ENCODE measurements around the gene FGFRL1. TPM values are rescaled to one million over a fixed set of nuclear protein-coding genes. Genes with fewer than 3 reads are reported as not detected.
"Not testable (repeated sequence)": the region's sequence is repeated elsewhere in the genome, so short reads cannot be mapped to it uniquely, and the experiment has no call there.

The FGFRL1 gene
- total and polyA plus RNA-seq, 2 of the 13 experiments (the other 11 are each of a cell fraction or from before 2014, with no cell fraction given) = 19.1 to 30.6 TPM

DNA sequence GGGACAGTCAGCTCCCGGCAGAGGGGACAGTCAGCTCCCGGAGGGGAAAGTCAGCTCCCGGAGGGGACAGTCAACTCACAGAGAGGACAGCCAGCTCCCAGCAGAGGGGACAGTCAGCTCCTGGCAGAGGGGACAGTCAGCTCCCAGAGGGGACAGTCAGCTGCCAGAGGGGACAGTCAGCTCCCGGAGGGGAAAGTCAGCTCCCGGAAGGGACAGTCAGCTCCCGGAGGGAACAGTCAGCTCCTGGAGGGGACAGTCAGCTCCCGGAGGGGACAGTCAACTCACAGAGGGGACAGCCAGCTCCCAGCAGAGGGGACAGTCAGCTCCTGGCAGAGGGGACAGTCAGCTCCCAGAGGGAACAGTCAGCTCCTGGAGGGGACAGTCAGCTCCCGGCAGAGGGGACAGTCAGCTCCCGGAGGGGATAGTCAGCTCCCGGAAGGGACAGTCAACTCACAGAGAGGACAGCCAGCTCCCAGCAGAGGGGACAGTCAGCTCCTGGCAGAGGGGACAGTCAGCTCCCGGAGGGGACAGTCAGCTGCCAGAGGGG, 43.3 kb downstream of the FGFRL1 start:
- ATAC-seq; CTCF ChIA-PET (ENCODE audit: low intra/inter-chr PET ratio, low total read pairs); BruUV-seq (replicated peaks): not testable (repeated sequence)

DNA sequence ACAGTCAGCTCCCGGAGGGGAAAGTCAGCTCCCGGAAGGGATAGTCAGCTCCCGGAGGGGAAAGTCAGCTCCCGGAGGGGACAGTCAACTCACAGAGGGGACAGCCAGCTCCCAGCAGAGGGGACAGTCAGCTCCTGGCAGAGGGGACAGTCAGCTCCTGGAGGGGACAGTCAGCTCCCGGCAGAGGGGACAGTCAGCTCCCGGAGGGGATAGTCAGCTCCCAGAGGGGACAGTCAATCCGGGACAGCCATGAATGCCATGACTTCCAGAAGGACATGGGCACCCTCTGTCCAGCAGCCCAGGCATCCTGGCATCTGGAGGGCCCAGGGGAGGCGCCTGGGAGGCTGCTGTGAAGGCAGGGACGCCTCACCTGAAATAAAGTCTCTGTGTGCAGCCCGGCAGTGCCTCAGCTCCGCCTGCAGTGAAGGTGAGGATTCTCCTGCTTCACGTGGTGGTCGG, 43.8 kb downstream of the FGFRL1 start:
- H3K36me3 ChIP-seq (replicated peaks in 1 of 2; ENCODE audit: control insufficient read depth in 1 of 2, insufficient read depth in 2 of 2, low read length in 2 of 2); BruUV-seq (replicated peaks): not testable (repeated sequence)

More for the DNA sequence above, 43.3 kb downstream of the FGFRL1 start:
- H3K9me3 ChIP-seq (ENCODE audit: low read length); H3K4me2 ChIP-seq (ENCODE audit: low read depth, low read length); DNase-seq (ENCODE audit: low spot score); intact Hi-C loops (cut with micrococcal nuclease; ENCODE audit: unreplicated experiment); POLR2A ChIA-PET; FAIRE-seq; H3K79me2 ChIP-seq (ENCODE audit: insufficient read depth, low read length); H3K27ac ChIP-seq (ENCODE audit: extremely low read length, insufficient read depth, low read length); in situ Hi-C loops (cut with HindIII; ENCODE audit: extremely low pct_ligation_motif_present, low pct_unique_long_range_greater_than_20kb); H4K20me1 ChIP-seq (ENCODE audit: insufficient read depth, low read length); H3K4me3 ChIP-seq (replicated peaks in 1 of 3; ENCODE audit: insufficient read depth in 1 of 3, low read depth in 2 of 3, low read length in 3 of 3); H3K36me3 ChIP-seq (replicated peaks in 1 of 2; ENCODE audit: control insufficient read depth in 1 of 2, insufficient read depth in 2 of 2, low read length in 2 of 2); H3K9ac ChIP-seq (ENCODE audit: insufficient read depth, low read depth, low read length); H2AFZ ChIP-seq (ENCODE audit: low read length): not testable (repeated sequence)
- 6% methylated on average over 3 of the region's 11 CpGs for WGBS (ENCODE audit: low lambda C conversion rate)
- Histone ChIP-seq H3K27me3 (ENCODE audit: control insufficient read depth in 1 of 2, insufficient read depth in 2 of 2, low read length in 2 of 2) (peaks cover 26 to 82% of the 10 kb centered on the region in 2 experiments), H3K4me1 (ENCODE audit: insufficient read depth, low read length) (peaks cover 26% of the 10 kb centered on the region)

More for the DNA sequence above, 43.8 kb downstream of the FGFRL1 start:
- in situ Hi-C loops (cut with HindIII; ENCODE audit: extremely low pct_ligation_motif_present, low pct_unique_long_range_greater_than_20kb); H3K79me2 ChIP-seq (ENCODE audit: insufficient read depth, low read length); H3K27ac ChIP-seq (ENCODE audit: extremely low read length, insufficient read depth, low read length); FAIRE-seq; H3K4me3 ChIP-seq (replicated peaks in 1 of 3; ENCODE audit: insufficient read depth in 1 of 3, low read depth in 2 of 3, low read length in 3 of 3); CTCF ChIA-PET (ENCODE audit: low intra/inter-chr PET ratio, low total read pairs); ATAC-seq; POLR2A ChIA-PET; H2AFZ ChIP-seq (ENCODE audit: low read length); intact Hi-C loops (cut with micrococcal nuclease; ENCODE audit: unreplicated experiment); DNase-seq (ENCODE audit: low spot score); H3K4me2 ChIP-seq (ENCODE audit: low read depth, low read length); H4K20me1 ChIP-seq (ENCODE audit: insufficient read depth, low read length); H3K9me3 ChIP-seq (ENCODE audit: low read length); H3K9ac ChIP-seq (ENCODE audit: insufficient read depth, low read depth, low read length): not testable (repeated sequence)
- Histone ChIP-seq H3K27me3 (ENCODE audit: control insufficient read depth in 1 of 2, insufficient read depth in 2 of 2, low read length in 2 of 2) (peaks cover 26 to 80% of the 10 kb centered on the region in 2 experiments), H3K4me1 (ENCODE audit: insufficient read depth, low read length) (peaks cover 26% of the 10 kb centered on the region)
- WGBS (ENCODE audit: low lambda C conversion rate) = 0% methylated on average over 6 of the region's 13 CpGs

All from HepG2 (cell line).